Skin epidermis (tissue), 12 donors: ENCODE data around the gene TREH.
"Not testable (repeated sequence)": the region's sequence is repeated elsewhere in the genome, so short reads cannot be mapped to it uniquely, and the experiment has no call there.

Source experiments
- H3K27ac ChIP-seq, 21 experiments: fragments of 200-600 bp; sonication (generic) in 11 of 21; one replicate each; pipeline ENCODE4 v1.5.0; 2020; ENCODE audit warnings: mild to moderate bottlenecking in 3 of 21, inconsistent platforms in 2 of 21, moderate library complexity in 2 of 21
- H3K4me3 ChIP-seq, 7 experiments: fragments of 200-600 bp; sonication (generic) in 2 of 7; one replicate each; pipeline ENCODE4 v1.5.0; 2020; ENCODE audit warnings: inconsistent platforms in 2 of 7, mild to moderate bottlenecking in 2 of 7, moderate library complexity in 1 of 7

Gene TREH

GRCh38 chr11:118679483-118679882, at the start of gene TREH:
Gene TREH (minus strand): TSS chr11:118679650. CDS start chr11:118679627, 23 bp downstream.
- H3K27ac ChIP-seq, result no peak within 1 kb of the TSS
- no peak within 1 kb of the TSS for H3K4me3 ChIP-seq

GRCh38 chr11:118728112-118728511, 48.7 kb upstream of the TREH start:
- H3K27ac ChIP-seq, H3K4me3 ChIP-seq: not testable (repeated sequence)

DNA sequence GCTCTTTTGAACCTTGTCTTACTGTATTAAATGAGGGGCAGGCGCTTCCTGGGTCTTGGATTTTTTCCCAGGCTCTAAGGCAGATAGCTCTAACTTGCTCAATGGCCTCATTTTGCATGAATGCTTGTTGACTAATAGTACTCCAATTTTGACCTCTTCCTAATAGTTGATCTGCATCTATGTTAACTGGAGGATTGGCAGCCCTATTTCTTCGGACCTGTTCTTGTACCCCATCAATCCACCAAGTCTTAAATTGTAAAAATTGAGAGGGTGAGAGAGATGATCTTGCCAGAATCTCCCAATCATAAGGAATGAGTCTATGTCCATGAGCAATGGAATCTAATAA, 48.2 kb upstream of the TREH start:
- H3K4me3 ChIP-seq, H3K27ac ChIP-seq: not testable (repeated sequence)

DNA sequence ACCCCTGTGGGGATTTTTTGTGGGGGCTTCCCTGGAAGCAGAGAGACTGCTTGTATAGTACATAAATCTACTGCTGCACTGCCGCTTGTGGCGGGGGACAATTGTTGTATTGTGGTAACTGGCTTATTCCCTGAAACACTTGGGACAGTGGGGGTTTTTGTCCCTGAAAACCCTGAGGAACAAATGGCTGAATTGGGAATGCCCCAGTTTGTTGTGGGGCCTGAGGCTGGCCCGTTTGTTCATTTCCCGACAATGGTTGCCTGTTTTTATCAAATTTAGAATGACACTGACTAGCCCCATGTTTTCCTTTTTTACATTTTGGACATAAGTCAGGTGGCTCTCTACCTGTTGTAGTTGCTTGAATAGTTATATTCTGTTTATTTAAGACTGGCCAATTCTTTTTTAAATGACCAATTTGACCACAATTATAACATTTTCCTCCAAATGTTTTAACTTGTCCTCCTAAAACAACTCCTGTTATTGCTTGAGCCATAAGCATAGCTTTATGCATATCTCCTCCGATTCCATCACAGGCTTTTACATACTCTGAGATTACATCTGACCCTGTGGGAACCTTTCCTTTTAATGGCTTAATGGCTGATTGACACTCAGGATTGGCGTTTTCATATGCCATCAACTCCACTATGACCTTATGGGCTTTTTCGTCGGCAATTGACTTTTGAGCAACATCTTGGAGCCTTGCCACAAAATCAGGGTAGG, 47.7 kb upstream of the TREH start:
- not testable (repeated sequence) for H3K27ac ChIP-seq, H3K4me3 ChIP-seq

DNA sequence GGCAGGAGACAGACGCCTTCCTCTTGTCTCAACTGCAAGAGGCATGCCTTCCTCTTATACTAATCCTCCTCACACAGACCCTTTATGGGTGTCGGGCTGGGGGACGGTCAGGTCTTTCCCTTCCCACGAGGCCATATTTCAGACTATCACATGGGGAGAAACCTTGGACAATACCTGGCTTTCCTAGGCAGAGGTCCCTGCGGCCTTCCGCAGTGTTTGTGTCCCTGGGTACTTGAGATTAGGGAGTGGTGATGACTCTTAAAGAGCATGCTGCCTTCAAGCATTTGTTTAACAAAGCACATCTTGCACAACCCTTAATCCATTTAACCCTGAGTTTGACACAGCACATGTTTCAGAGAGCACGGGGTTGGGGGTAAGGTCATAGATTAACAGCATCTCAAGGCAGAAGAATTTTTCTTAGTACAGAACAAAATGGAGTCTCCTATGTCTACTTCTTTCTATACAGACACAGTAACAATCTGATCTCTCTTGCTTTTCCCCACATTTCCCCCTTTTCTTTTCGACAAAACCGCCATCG, 42.1 kb upstream of the TREH start:
- H3K27ac ChIP-seq, H3K4me3 ChIP-seq: not testable (repeated sequence)

DNA sequence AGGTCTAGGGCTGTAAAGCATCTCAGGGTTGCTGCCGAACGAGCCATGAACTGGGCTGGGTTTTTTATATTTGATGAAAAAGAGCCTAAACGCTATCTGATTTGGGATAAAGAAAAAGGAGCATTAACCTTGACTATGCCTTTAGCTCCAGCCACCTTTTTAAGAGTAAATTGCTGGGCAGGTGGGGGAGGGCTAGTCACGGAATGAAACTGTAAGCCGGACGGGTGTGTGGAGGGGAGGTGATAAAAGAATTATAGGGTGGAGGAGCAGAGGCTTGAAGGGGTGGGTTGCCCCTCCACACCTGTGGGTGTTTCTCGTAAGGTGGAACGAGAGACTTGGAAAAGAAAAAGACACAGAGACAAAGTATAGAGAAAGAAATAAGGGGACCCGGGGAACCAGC, 41.3 kb upstream of the TREH start:
- not testable (repeated sequence) for H3K27ac ChIP-seq, H3K4me3 ChIP-seq

- not testable (repeated sequence) for H3K27ac ChIP-seq, H3K4me3 ChIP-seq
These were observed 40.6 kb upstream of the TREH start for GRCh38 chr11:118720078-118720477.

GRCh38 chr11:118718562-118718961, 39.1 kb upstream of the TREH start:
- not testable (repeated sequence) for H3K4me3 ChIP-seq, H3K27ac ChIP-seq

DNA sequence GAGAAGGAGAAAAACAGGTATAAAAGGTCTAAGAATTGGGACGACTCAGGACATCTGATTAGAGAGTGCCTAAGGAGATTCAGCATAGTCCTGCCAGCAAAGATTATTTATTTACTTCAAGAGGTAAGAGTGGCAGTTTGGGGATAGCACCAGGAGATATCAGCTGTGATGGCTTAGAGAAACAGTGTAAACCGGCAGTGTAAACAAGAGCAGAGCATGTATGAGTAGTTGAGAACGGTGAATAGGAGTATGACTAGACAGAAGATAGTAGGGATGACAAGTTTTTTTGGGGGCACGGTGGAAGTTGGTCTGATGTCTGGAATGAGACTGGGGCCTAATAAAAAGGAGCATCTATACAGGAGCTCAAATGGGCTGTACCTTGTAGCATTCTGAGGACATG, 38.3 kb upstream of the TREH start:
- not testable (repeated sequence) for H3K4me3 ChIP-seq, H3K27ac ChIP-seq

GRCh38 chr11:118717221-118717620, 37.8 kb upstream of the TREH start:
- not testable (repeated sequence) for H3K27ac ChIP-seq

DNA sequence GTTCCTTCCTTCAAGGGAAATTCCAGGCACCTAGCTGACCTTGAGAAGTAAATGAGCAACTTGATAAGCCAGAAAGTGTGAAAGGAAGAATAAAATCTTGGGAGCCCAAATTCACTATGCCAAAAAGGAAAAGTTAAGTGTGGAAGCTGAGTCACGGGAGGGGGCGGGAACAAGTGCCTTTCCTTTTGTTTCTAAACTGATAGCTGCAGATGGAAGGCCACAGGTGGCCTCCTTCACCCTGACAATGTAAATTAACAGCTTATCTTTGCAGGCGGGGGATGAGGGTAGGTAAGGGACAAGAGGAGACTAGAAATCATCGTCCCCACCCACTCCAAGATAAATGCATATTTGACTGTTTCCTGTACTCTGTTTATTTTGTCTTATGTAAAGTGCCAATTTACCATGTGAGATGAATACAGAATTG, 36.4 kb upstream of the TREH start:
- Histone ChIP-seq H3K4me3 (no peak overlapping the region), H3K27ac (peak overlapping the region in 2 of 21 experiments; percentile 40 to 47)

More at GRCh38 chr11:118717221-118717620, 37.8 kb upstream of the TREH start:
- H3K4me3 ChIP-seq, result not testable (repeated sequence)

GRCh38 chr11:118715245-118715831, 35.9 kb upstream of the TREH start:
- Histone ChIP-seq H3K4me3 (no peak overlapping the region), H3K27ac (peak overlapping the region in 3 of 21 experiments; percentile 35 to 47 (median 40))

GRCh38 chr11:118714816-118715215, 35.4 kb upstream of the TREH start:
- H3K27ac ChIP-seq, result peak overlapping the region in 1 of 21 experiments; percentile 35
- no peak overlapping the region for H3K4me3 ChIP-seq

DNA sequence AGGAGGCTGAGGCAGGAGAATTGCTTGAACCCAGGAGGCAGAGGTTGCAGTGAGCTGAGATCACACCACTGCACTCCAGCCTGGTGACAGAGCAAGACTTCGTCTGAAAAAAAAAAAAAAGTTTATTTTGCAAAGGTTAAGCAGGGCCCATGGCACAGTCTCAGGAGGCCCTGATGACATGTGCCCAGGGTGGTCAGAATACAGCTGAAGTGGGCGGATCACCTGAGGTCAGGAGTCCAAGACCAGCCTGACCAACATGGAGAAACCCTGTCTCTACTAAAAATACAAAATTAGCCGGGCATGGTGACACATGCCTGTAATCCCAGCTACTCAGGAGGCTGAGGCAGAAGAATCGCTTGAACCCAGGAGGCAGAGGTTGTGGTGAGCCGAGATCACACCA, 35.0 kb upstream of the TREH start:
- not testable (repeated sequence) for H3K27ac ChIP-seq, H3K4me3 ChIP-seq

- Histone ChIP-seq H3K27ac (no peak overlapping the region), H3K4me3 (no peak overlapping the region)
These were observed 28.8 kb upstream of the TREH start for GRCh38 chr11:118708296-118708695.

GRCh38 chr11:118706546-118706825, 27.0 kb upstream of the TREH start:
- H3K27ac ChIP-seq, result no peak overlapping the region
- no peak overlapping the region for H3K4me3 ChIP-seq

DNA sequence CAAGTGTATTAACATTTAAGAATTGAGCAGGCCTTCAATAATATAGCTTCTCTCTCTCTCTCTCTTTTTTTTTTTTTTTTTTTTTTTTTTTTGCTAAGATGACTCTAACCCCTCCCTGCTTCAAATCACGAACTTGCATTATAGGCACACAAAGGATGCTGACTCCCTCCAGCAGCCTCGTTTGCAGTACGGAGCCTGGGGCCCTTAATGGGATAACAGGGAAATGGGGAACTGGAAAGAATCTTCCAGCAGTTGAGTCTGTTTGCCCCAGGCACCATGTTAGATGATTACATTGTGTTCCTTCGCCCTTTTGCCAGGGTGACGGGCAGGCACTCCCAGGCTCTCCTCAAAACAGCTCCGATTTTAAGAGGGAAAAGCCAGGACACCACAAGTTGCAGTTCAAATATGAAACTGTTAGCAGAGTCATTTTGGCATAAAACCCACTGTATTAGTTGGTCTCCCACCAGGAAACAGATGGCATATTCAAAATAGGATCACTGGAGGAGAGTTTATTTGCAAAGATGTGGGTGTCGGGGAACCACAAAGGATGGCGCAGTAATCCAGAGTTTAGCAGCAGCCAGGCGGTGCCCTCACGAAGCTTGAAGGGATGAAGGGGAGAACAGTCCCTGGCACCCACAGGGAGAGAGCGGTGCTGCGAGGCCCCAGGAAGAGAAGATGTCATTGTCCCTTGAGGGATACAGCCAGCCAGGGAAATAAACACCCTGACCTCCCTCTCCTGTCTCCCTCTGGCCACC, 26.5 kb upstream of the TREH start:
- no peak overlapping the region for H3K4me3 ChIP-seq

DNA sequence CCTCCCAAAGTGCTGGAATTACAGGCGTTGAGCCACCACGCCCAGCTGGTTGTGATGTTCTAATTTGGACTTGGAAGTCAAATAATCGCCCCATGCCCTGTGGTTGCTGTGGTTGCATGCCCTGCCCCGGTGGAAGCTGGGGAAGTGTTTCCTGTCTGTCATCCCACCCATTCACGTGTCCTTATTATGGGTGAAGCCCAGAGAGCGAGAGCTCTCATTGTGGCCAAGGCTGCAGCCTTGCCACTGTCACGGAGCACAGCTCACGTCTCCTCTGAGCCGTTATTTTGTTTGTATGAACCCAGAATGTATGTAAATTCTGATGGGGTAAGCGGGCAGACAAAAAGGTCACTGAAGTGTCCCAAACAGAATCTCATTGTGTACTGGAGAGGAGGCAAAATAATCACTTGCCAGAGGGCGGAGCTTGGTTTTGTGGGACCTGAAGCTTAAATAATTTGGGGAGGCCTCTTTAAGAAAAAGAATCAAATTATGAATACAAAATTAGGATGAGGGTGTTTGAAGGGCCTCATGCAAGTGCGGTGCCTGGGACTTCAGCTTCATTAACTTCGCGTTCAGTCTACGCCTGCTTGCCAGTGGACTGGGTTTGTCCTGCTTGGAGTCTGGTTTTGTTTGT, 25.8 kb upstream of the TREH start:
- no peak overlapping the region for H3K4me3 ChIP-seq
- H3K27ac ChIP-seq, result no peak overlapping the region

More for the DNA sequence above, 26.5 kb upstream of the TREH start:
- H3K27ac ChIP-seq, result no peak overlapping the region

- Histone ChIP-seq H3K4me3 (no peak overlapping the region), H3K27ac (peak overlapping the region in 2 of 21 experiments; percentile 1 to 50)
These were observed 24.2 kb upstream of the TREH start for GRCh38 chr11:118703563-118704106.
